Upper lobe of right lung (tissue), 1 donor: ENCODE results near the gene NRXN3. TPM values are rescaled to one million over a fixed set of nuclear protein-coding genes. Genes with fewer than 3 reads are reported as not detected.
A peak's percentile ranks its signal among the peaks of the same experiment; 100 is the strongest.

Experiments
- ATAC-seq: fragments of 200-7000 bp; cut with Tn5 transposase; one replicate; pipeline ENCODE4 v1.9.1; 2020; ENCODE audit warnings: mild to moderate bottlenecking, moderate library complexity
- DNase-seq: peaks from one replicate; pipeline ENCODE4 v3.0.0-alpha.2; 2020
- H3K27ac ChIP-seq: fragments of 200-600 bp; one replicate; pipeline ENCODE4 v1.8.0; 2022
- H3K27me3 ChIP-seq: fragments of 200-600 bp; one replicate; pipeline ENCODE4 v1.8.0; 2022; ENCODE audit warnings: mild to moderate bottlenecking
- H3K36me3 ChIP-seq: fragments of 200-600 bp; one replicate; pipeline ENCODE4 v1.8.0; 2022
- H3K4me1 ChIP-seq: fragments of 200-600 bp; one replicate; pipeline ENCODE4 v1.8.0; 2022
- H3K4me3 ChIP-seq: fragments of 200-600 bp; one replicate; pipeline ENCODE4 v1.8.0; 2022; ENCODE audit warnings: mild to moderate bottlenecking
- H3K9me3 ChIP-seq: fragments of 200-600 bp; one replicate; pipeline ENCODE4 v1.8.0; 2022
- intact Hi-C: fragments of 100-400 bp; cut with DNase I; formaldehyde crosslinking; loops from one replicate; pipeline ENCODE4 v1.11.0; 2022
- total RNA-seq: library from RNA; stranded (reverse); fragmentation: NEBNext Ultra II Directional; extraction: Animal tissue kit (Norgen Biotek cat#: 25700); gene quantifications from one replicate; pipeline ENCODE4 v1.2.1, GENCODE V29; 2021
- TF ChIP-seq, protein P1 (sequence below): fragments of 200-600 bp; IDR thresholded peaks from one replicate; pipeline ENCODE4 v1.8.0; 2022; ENCODE audit warnings: antibody characterized with exemption
- donor health status: DM: no; HTN: yes; CAD: no; lungs with severe emphysema.

NRXN3 gene
- total RNA-seq, 1 donor from 2014 or later, result 10.0 TPM

DNA sequence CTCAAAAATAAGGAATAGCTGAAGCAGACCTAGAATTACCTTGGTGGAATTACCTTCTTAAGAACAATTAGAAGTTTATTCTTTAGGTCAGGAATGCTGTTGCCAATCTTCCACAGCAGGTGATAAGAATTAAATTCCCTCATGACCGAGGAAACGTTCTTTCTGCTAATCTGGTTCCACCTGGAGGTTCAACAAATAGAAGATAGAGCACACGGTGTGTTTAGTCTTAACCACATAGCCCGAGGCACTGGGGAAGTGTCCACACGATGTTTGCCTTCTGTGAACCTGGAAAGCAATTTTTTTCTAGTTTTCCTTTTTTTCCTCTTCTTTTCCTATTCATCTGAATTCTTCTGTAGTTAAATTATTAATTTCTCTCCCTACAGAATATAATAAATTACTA is 906.9 kb downstream of the NRXN3 start:
- no peaks in the 10 kb centered on the region for H3K36me3 ChIP-seq
- no peak overlapping the region for H3K4me3 ChIP-seq
- intact Hi-C loops, result no loop called here
- TF ChIP-seq, protein P1, sequence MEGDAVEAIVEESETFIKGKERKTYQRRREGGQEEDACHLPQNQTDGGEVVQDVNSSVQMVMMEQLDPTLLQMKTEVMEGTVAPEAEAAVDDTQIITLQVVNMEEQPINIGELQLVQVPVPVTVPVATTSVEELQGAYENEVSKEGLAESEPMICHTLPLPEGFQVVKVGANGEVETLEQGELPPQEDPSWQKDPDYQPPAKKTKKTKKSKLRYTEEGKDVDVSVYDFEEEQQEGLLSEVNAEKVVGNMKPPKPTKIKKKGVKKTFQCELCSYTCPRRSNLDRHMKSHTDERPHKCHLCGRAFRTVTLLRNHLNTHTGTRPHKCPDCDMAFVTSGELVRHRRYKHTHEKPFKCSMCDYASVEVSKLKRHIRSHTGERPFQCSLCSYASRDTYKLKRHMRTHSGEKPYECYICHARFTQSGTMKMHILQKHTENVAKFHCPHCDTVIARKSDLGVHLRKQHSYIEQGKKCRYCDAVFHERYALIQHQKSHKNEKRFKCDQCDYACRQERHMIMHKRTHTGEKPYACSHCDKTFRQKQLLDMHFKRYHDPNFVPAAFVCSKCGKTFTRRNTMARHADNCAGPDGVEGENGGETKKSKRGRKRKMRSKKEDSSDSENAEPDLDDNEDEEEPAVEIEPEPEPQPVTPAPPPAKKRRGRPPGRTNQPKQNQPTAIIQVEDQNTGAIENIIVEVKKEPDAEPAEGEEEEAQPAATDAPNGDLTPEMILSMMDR, result no peak
- no peaks in the 10 kb centered on the region for H3K9me3 ChIP-seq
- no peak overlapping the region for H3K27ac ChIP-seq
- H3K4me1 ChIP-seq, result no peaks in the 10 kb centered on the region
- H3K27me3 ChIP-seq, result no peaks in the 10 kb centered on the region
- ATAC-seq (no peak), DNase-seq (no peak)

DNA sequence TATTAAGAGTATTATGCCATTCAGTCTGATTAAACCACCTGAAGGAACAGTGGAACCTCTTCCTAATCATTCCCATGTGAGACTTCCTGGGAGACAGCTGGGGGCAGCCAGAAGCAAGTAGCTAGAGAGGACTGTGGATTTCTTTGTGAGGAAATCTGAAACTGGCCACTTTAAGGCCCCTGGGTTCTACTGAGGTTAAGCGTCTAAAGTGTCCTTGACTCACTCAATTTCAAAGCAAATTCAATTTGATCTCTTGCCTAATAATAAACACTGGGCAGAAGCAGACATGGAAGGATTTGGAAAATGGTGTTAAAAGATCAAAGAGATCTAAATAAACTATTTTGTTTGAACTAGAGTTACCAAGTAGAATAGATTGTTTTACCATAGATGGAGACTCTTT is 909.9 kb downstream of the NRXN3 start:
- Histone ChIP-seq H3K4me1 (no peaks in the 10 kb centered on the region), H3K9me3 (no peaks in the 10 kb centered on the region), H3K27ac (no peak overlapping the region), H3K4me3 (no peak overlapping the region), H3K27me3 (no peaks in the 10 kb centered on the region), H3K36me3 (no peaks in the 10 kb centered on the region)
- intact Hi-C loops, result no loop called here
- ATAC-seq, result peak; percentile 43
- TF ChIP-seq, protein P1, result no peak
- no peak for DNase-seq

GRCh38 chr14:79082883-79083282 is 912.7 kb downstream of the NRXN3 start:
- ATAC-seq (no peak), DNase-seq (no peak)
- intact Hi-C loops, result no loop called here
- H3K4me3 ChIP-seq, result no peak overlapping the region
- no peaks in the 10 kb centered on the region for H3K36me3 ChIP-seq
- no peaks in the 10 kb centered on the region for H3K4me1 ChIP-seq
- TF ChIP-seq, protein P1, result no peak
- H3K27me3 ChIP-seq, result no peaks in the 10 kb centered on the region
- no peaks in the 10 kb centered on the region for H3K9me3 ChIP-seq
- no peak overlapping the region for H3K27ac ChIP-seq

DNA sequence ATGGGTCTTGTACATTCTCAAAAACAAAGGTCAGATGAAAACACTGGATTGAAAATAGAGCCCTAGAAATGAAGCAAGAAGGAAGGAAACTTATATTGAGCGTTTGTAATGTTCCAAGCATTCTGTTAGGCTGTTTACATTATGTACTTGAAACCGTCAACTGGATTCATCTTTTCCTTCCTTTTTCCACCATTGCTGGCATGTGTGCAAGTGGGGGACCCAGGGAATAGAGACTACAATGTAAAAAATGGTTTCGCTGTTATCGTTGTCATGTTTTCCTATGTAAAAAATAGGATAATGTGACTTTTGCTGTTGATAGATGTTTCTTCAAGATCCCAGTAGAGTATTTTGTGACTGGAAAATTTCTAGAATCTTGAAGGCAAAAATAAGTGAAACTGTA is 913.2 kb downstream of the NRXN3 start:
- no peak for ATAC-seq
- no peak for DNase-seq
- no peaks in the 10 kb centered on the region for H3K36me3 ChIP-seq
- TF ChIP-seq, protein P1, result no peak
- no peaks in the 10 kb centered on the region for H3K9me3 ChIP-seq
- H3K27ac ChIP-seq, result no peak overlapping the region
- intact Hi-C loops, result no loop called here
- no peak overlapping the region for H3K4me3 ChIP-seq
- no peaks in the 10 kb centered on the region for H3K27me3 ChIP-seq
- no peaks in the 10 kb centered on the region for H3K4me1 ChIP-seq

DNA sequence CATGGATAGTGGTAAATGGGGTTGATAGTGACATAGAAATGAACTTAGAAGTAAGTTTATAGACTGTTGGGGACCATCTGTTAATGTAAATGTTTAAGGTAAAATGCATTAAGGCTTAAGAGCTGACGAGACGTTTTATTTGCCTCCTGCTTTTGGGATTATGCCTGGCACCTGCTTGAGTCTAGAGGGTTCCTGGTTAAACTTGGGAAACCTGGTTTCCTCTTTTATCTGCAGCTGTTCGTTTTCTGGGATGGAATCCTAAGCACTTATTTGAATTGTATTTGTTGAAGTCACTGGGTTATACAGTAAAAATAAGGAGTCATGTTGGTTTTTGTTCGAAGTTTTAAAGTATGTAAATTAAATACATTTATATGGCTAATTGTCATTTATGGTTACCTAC is 914.7 kb downstream of the NRXN3 start:
- ATAC-seq, result no peak
- H3K4me3 ChIP-seq, result no peak overlapping the region
- H3K27me3 ChIP-seq, result no peaks in the 10 kb centered on the region
- intact Hi-C loops, result no loop called here
- H3K4me1 ChIP-seq, result no peaks in the 10 kb centered on the region
- no peaks in the 10 kb centered on the region for H3K9me3 ChIP-seq
- DNase-seq, result no peak
- no peak overlapping the region for H3K27ac ChIP-seq
- TF ChIP-seq, protein P1, result no peak
- H3K36me3 ChIP-seq, result no peaks in the 10 kb centered on the region

GRCh38 chr14:79089576-79089975 is 919.4 kb downstream of the NRXN3 start:
- DNase-seq, result no peak
- no peaks in the 10 kb centered on the region for H3K36me3 ChIP-seq
- ATAC-seq, result no peak
- no peak overlapping the region for H3K4me3 ChIP-seq
- H3K27ac ChIP-seq, result no peak overlapping the region
- H3K4me1 ChIP-seq, result no peaks in the 10 kb centered on the region
- H3K9me3 ChIP-seq, result no peaks in the 10 kb centered on the region
- intact Hi-C loops, result no loop called here
- TF ChIP-seq, protein P1, result no peak
- no peaks in the 10 kb centered on the region for H3K27me3 ChIP-seq
